DND-41 (cell line): ENCODE data around the gene CYP19A1.

Experiments
- EZH2 ChIP-seq: IDR thresholded peaks from 3 replicates; pipeline ENCODE4 v1.6.1; 2012; ENCODE audit warnings: borderline replicate concordance, low read depth, mild to moderate bottlenecking, moderate library complexity, low read length, inconsistent platforms; ENCODE audit not compliant: severe bottlenecking
- TF ChIP-seq, protein P1 (sequence below): IDR thresholded peaks from 2 replicates; pipeline ENCODE4 v1.5.1; 2012; ENCODE audit warnings: borderline replicate concordance, low read length, moderate library complexity, mild to moderate bottlenecking; ENCODE audit not compliant: poor library complexity, severe bottlenecking; ENCODE audit errors: extremely low read depth

DNA sequence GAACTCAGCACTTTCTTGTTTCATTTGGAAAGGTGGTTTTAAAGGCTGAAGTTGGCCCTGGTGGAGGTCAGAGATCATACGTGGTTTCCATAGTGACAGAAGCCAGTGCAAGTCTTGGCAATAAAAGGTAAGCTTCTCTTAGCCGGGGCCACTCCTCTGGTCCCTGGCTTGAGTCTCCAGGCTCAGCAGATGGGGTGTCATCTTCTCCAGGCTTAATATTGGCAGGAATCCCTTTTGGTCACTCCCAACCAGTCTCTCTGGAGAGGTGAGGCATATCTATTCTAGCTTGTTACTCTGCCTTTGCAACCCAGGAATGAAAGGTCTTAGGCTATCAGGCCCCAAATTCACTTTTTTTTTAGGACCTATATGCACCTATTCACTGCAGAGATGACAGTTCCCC is 4.8 kb downstream of the CYP19A1 start:
- TF ChIP-seq, protein P1, sequence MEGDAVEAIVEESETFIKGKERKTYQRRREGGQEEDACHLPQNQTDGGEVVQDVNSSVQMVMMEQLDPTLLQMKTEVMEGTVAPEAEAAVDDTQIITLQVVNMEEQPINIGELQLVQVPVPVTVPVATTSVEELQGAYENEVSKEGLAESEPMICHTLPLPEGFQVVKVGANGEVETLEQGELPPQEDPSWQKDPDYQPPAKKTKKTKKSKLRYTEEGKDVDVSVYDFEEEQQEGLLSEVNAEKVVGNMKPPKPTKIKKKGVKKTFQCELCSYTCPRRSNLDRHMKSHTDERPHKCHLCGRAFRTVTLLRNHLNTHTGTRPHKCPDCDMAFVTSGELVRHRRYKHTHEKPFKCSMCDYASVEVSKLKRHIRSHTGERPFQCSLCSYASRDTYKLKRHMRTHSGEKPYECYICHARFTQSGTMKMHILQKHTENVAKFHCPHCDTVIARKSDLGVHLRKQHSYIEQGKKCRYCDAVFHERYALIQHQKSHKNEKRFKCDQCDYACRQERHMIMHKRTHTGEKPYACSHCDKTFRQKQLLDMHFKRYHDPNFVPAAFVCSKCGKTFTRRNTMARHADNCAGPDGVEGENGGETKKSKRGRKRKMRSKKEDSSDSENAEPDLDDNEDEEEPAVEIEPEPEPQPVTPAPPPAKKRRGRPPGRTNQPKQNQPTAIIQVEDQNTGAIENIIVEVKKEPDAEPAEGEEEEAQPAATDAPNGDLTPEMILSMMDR: no peak
- TF ChIP-seq EZH2: no peak
